Smooth muscle cell (in vitro differentiated cells): ENCODE measurements around the gene LRRC8E. TPM values are rescaled to one million over a fixed set of nuclear protein-coding genes. Genes with fewer than 3 reads are reported as not detected.

Source experiments
- DNase-seq: peaks from one replicate; lab custom pipeline; 2025; ENCODE audit not compliant: unreplicated experiment; lab: John Stamatoyannopoulos, UW
- H2AFZ ChIP-seq: fragments of 200-600 bp; sonication (generic); 2 replicates; pipeline ENCODE4 v1.6.0; 2016; ENCODE audit warnings: antibody characterized with exemption, low read depth, mild to moderate bottlenecking
- H3F3A ChIP-seq: fragments of 200-600 bp; sonication (generic); 2 replicates; pipeline ENCODE4 v1.6.0; 2017; ENCODE audit warnings: antibody characterized with exemption, low read depth
- H3K27ac ChIP-seq: fragments of 200-600 bp; sonication (generic); 2 replicates; pipeline ENCODE4 v1.5.1; 2016; ENCODE audit warnings: low read depth, mild to moderate bottlenecking
- H3K27me3 ChIP-seq: fragments of 200-600 bp; sonication (generic); 2 replicates; pipeline ENCODE4 v1.6.1; 2016; ENCODE audit warnings: low read depth, mild to moderate bottlenecking
- H3K36me3 ChIP-seq: fragments of 200-600 bp; sonication (generic); 2 replicates; pipeline ENCODE4 v1.5.1; 2016; ENCODE audit warnings: low read depth
- H3K4me1 ChIP-seq: fragments of 200-600 bp; sonication (generic); 2 replicates; pipeline ENCODE4 v1.5.1; 2016; ENCODE audit warnings: low read depth
- H3K4me2 ChIP-seq: fragments of 200-600 bp; sonication (generic); 2 replicates; pipeline ENCODE4 v1.6.0; 2016; ENCODE audit warnings: mild to moderate bottlenecking
- H3K4me3 ChIP-seq: fragments of 200-600 bp; sonication (generic); 2 replicates; pipeline ENCODE4 v1.5.1; 2016; ENCODE audit warnings: mild to moderate bottlenecking
- H3K79me2 ChIP-seq: fragments of 200-600 bp; sonication (generic); 2 replicates; pipeline ENCODE4 v1.6.0; 2016; ENCODE audit warnings: low read depth, mild to moderate bottlenecking
- H3K9ac ChIP-seq: fragments of 200-600 bp; sonication (generic); 2 replicates; pipeline ENCODE4 v1.6.0; 2016; ENCODE audit warnings: low read depth
- H3K9me3 ChIP-seq: fragments of 200-600 bp; sonication (generic); replicated peaks from 2 replicates; pipeline ENCODE4 v1.5.1; 2016; ENCODE audit warnings: low read depth
- H4K20me1 ChIP-seq: fragments of 200-600 bp; sonication (generic); 2 replicates; pipeline ENCODE4 v1.6.0; 2016; ENCODE audit warnings: low read depth
- WGBS: methylation state at CpG from one replicate; pipeline ENCODE4 v1.1.7; 2016; ENCODE audit warnings: low lambda C conversion rate; 5-methylcytosine and 5-hydroxymethylcytosine counted together
- polyA plus RNA-seq: library from polyadenylated mRNA; unstranded; fragments of >200 nt; fragmentation: Nextera tagmentation; extraction: Ambion mirVana; gene quantifications from 2 replicates; pipeline ENCODE4 v1.2.1, GENCODE V29; 2016
- total RNA-seq: library from RNA; depleted of rRNA; stranded (reverse); fragments of >200 nt; gene quantifications from 2 replicates; pipeline ENCODE4 v1.2.3, GENCODE V29; 2014
- TF ChIP-seq, protein P1 (sequence below): fragments of 200-600 bp; sonication (generic); IDR thresholded peaks from 2 replicates; pipeline ENCODE4 v1.5.1; 2017; ENCODE audit warnings: borderline replicate concordance, mild to moderate bottlenecking, antibody characterized with exemption; ENCODE audit not compliant: insufficient read depth, poor library complexity, severe bottlenecking

The LRRC8E gene
- total and polyA plus RNA-seq, 2 experiments from 2014 or later, result 7.4 to 7.8 TPM

DNA sequence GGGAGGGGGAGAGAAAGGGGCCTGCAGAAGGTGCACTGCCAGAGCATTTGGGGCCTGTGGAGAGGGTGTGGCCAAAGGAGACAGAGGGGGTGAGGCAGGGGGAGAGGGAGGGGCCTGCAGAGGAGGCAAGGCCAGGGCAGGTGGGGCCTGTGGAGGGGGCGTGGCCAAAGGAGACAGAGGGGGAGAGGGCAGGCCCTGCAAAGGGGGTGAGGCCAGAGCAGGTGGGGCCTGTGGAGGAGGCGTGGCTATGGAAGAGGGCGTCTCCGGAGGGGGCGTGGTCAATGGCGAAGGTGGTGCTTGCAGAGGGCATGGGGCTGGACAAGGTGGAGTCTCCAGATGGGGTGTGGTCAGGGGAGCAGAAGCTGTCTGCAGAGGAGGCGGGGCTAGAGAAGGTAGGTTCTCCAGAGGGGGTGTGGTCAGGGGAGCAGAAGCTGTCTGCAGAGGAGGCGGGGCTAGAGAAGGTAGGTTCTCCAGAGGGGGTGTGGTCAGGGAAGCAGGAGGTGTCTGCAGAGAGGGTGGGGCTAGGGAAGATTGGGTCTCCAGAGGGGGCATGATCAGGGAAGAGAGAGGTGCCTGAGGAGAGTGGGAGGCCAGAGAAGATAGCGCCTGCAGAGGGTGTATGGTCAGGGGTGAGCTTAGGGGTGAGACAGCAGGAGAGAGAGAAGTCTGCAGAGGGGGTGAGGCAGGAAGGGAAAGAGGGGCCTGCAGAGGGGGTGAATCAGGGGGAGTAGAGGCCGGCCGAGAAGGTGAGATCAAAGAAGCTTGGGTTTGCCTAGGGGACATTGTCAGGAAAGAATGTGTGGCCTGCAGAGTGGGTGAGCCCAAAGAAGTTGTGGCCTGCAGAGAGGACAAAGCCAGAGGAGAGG, 17.5 kb upstream of the LRRC8E start:
- peak overlapping the region; percentile 84 for H3K4me2 ChIP-seq
- no peaks in the 10 kb centered on the region for H3K9me3 ChIP-seq
- H3F3A ChIP-seq, result peaks cover 3% of the 10 kb centered on the region
- H3K27me3 ChIP-seq, result peaks cover 65% of the 10 kb centered on the region
- no peak overlapping the region for H3K27ac ChIP-seq
- WGBS, result 57% methylated on average over 9 of the region's 11 CpGs
- no peak for DNase-seq
- H4K20me1 ChIP-seq, result no peaks in the 10 kb centered on the region
- H3K79me2 ChIP-seq, result no peaks in the 10 kb centered on the region
- H3K36me3 ChIP-seq, result no peaks in the 10 kb centered on the region
- H2AFZ ChIP-seq, result no peak overlapping the region
- TF ChIP-seq, protein P1, sequence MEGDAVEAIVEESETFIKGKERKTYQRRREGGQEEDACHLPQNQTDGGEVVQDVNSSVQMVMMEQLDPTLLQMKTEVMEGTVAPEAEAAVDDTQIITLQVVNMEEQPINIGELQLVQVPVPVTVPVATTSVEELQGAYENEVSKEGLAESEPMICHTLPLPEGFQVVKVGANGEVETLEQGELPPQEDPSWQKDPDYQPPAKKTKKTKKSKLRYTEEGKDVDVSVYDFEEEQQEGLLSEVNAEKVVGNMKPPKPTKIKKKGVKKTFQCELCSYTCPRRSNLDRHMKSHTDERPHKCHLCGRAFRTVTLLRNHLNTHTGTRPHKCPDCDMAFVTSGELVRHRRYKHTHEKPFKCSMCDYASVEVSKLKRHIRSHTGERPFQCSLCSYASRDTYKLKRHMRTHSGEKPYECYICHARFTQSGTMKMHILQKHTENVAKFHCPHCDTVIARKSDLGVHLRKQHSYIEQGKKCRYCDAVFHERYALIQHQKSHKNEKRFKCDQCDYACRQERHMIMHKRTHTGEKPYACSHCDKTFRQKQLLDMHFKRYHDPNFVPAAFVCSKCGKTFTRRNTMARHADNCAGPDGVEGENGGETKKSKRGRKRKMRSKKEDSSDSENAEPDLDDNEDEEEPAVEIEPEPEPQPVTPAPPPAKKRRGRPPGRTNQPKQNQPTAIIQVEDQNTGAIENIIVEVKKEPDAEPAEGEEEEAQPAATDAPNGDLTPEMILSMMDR, result no peak
- peak overlapping the region; percentile 43 for H3K4me3 ChIP-seq
- peaks cover 4% of the 10 kb centered on the region for H3K4me1 ChIP-seq
- no peak overlapping the region for H3K9ac ChIP-seq

DNA sequence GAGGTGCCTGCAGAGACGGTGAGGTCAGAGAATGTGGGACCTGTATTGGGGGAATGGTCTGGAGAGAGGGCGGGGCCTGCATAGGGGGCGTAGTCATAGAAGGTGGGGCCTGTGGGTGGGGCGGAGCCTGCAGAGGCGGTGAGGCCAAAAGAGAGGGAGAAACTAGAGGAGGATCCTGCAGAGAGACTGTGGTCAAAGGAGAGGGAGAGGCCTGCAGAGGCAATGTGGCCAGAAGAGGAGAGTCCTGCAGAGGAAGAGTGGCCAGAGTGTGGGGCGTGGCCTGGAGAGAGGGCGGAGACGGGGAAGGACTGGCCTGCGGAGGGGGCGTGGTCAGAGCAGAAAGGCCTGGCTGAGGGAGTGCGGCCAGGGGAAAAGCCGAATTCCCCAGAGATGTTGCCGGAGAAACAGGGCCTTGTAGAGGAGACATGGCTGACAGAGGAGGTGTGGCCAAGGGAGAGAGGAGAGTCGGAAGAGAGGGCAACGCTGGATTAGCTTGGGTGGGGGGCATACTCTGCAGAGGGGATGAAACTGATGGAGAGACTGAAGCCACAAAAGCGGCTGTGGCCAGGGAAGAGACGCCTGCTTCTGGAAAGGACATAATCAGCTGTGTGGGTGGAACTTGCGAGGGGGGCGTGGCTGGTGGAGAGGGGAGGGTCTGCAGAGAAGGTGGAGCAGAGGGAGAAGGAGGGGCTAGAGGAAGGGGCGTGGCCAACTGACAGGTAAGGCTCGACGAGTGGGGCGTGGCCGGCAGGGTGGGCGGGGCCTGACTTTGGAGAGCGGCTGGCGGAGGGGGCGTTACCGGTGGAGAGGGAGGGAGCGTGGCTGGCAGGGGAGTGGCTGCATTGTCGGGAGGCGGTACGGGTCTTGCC, 16.6 kb upstream of the LRRC8E start:
- H3K4me3 ChIP-seq, result peak overlapping the region; percentile 43
- peaks cover 3% of the 10 kb centered on the region for H3F3A ChIP-seq
- no peaks in the 10 kb centered on the region for H4K20me1 ChIP-seq
- no peaks in the 10 kb centered on the region for H3K36me3 ChIP-seq
- H3K9ac ChIP-seq, result no peak overlapping the region
- no peaks in the 10 kb centered on the region for H3K79me2 ChIP-seq
- 4% methylated on average over 19 of the region's 33 CpGs for WGBS
- TF ChIP-seq, protein P1, result no peak
- H3K27ac ChIP-seq, result no peak overlapping the region
- H3K9me3 ChIP-seq, result no peaks in the 10 kb centered on the region
- peak overlapping the region; percentile 84 for H3K4me2 ChIP-seq
- peaks cover 58% of the 10 kb centered on the region for H3K27me3 ChIP-seq
- peaks cover 4% of the 10 kb centered on the region for H3K4me1 ChIP-seq
- DNase-seq, result peak; percentile 74
- no peak overlapping the region for H2AFZ ChIP-seq

DNA sequence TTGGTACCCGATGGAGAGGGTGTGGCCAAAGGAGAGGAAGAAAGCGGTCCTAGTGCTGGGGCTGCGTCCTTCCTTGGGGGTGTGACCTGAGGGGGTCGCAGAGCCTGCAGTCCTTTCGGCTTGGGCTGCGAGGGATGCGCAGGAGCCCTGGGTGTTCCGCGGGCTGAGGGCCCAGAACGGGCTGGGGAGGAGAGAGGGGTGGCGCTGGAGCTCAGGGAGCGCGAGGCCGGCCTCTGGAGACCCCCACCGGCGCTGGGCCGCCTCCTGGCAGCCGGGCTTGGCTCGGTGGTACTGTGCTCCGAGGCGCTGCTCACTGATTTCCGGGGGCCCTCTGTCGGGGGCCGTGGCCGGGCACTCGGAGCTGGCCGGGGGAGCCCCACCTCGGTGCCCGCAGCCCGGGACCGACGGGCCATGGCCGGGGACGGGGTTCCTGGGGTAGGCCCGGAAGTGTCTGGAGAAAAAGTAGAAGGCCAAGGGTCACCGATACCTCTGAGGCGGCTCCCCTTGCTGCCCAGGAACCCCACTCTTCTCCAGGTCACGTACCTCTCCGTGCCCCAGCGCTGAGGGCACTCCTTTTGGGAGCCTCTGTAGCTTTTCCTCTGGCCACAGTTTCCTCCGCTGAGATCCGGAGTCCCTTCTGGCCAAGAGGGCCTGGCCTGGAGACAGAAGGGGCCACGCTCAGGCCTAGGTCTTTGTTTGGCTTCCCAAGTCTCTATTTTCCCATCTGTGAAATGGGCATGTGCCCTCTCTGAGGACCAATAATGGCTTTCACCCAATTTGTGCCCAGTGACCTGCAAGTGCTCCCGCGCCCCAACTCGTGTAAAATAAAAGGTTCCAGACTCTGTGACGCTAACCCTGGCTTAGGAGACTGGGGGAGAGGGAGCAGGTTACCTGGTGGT, 15.8 kb upstream of the LRRC8E start:
- Histone ChIP-seq H3K4me1 (peaks cover 4% of the 10 kb centered on the region), H3K4me3 (peak overlapping the region; percentile 43), H3K9me3 (no peaks in the 10 kb centered on the region), H3K27ac (no peak overlapping the region), H3F3A (peaks cover 3% of the 10 kb centered on the region), H3K79me2 (no peaks in the 10 kb centered on the region), H3K4me2 (peak overlapping the region; percentile 84), H3K36me3 (no peaks in the 10 kb centered on the region), H2AFZ (no peak overlapping the region), H3K9ac (no peak overlapping the region), H4K20me1 (no peaks in the 10 kb centered on the region), H3K27me3 (peaks cover 50% of the 10 kb centered on the region)
- TF ChIP-seq, protein P1, result no peak
- WGBS, result 62% methylated on average over 42 of the region's 47 CpGs
- DNase-seq, result no peak
